Gastrocnemius medialis (tissue), 4 donors: ENCODE data around the gene SLC29A3.

Experiments used
- CTCF ChIP-seq, 5 experiments: fragments of 450-650 bp in 3 of 5; fragments of 200-600 bp in 2 of 5; sonication (generic) in 2 of 5; IDR thresholded peaks in 4 of 5; conservative IDR thresholded peaks in 1 of 5; 1 replicate in 4 of 5; 2 replicates in 1 of 5; pipeline ENCODE4 v1.5.1; 2016 to 2019; ENCODE audit warnings: antibody characterized with exemption in 5 of 5, mild to moderate bottlenecking in 3 of 5, moderate library complexity in 3 of 5
- POLR2A ChIP-seq, 2 donors: fragments of 450-650 bp; IDR thresholded peaks; one replicate each; pipeline ENCODE4 v1.6.1; 2017; ENCODE audit warnings: antibody characterized with exemption in 2 of 2, mild to moderate bottlenecking in 2 of 2, moderate library complexity in 2 of 2

DNA sequence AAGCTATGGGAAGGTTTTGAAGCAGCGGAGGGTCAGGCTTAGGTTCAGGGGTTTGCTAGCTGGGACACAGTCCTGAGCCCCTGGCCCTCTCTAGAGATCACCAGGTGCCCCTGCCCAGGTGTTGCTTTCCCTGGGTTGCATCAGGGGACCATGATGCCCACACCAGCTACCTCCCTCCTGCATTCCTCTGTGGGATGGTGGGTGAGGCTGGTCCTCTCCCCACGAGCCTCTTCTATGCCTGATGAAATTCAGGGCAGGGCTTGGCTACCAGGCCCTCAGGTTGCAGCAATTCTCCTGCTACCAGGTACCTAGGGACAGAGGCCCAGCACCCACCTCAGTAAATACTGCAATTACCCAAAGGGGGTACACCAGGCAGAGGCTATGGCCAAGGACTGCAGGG lies 10.8 kb upstream of the SLC29A3 start:
- TF ChIP-seq POLR2A (IDR thresholded peaks at IDR 0.05): no peak
- no peak for TF ChIP-seq CTCF (IDR thresholded peaks at IDR 0.05 in 4 of 5, conservative IDR thresholded peaks at IDR 0.05 in 1 of 5)
